Immature natural killer cell (primary cell): ENCODE measurements around the gene SHISAL1. TPM values are rescaled to one million over a fixed set of nuclear protein-coding genes. Genes with fewer than 3 reads are reported as not detected.

Experiments
- DNase-seq, 3 donors: peaks; one replicate each; pipeline ENCODE4 v3.0.0; 2022; ENCODE audit warnings: mixed read lengths in 1 of 3
- H3K27ac Mint-ChIP-seq, 6 donors: one replicate each; pipeline ENCODE4 v1.8.0; 2020; ENCODE audit warnings: mixed read lengths in 6 of 6, mild to moderate bottlenecking in 5 of 6, inconsistent platforms in 4 of 6, moderate library complexity in 3 of 6
- H3K27me3 Mint-ChIP-seq, 3 donors: one replicate each; pipeline ENCODE4 v1.8.0; 2020 to 2021; ENCODE audit warnings: low read depth in 3 of 3, mild to moderate bottlenecking in 3 of 3, mixed read lengths in 3 of 3, moderate library complexity in 3 of 3, inconsistent platforms in 1 of 3
- H3K36me3 Mint-ChIP-seq, 3 donors: one replicate each; pipeline ENCODE4 v1.8.0; 2020; ENCODE audit warnings: mixed read lengths in 3 of 3, inconsistent platforms in 2 of 3, mild to moderate bottlenecking in 2 of 3
- H3K4me1 Mint-ChIP-seq, 2 donors: one replicate each; pipeline ENCODE4 v1.8.0; 2020; ENCODE audit warnings: inconsistent platforms in 2 of 2, mild to moderate bottlenecking in 2 of 2, mixed read lengths in 2 of 2, moderate library complexity in 1 of 2
- H3K4me3 Mint-ChIP-seq, 5 donors: one replicate each; pipeline ENCODE4 v1.8.0; 2020; ENCODE audit warnings: mild to moderate bottlenecking in 5 of 5, mixed read lengths in 5 of 5, inconsistent platforms in 3 of 5, moderate library complexity in 3 of 5
- H3K9me3 Mint-ChIP-seq, 6 donors: one replicate each; pipeline ENCODE4 v1.8.0; 2020; ENCODE audit warnings: mild to moderate bottlenecking in 6 of 6, mixed read lengths in 6 of 6, inconsistent platforms in 4 of 6, moderate library complexity in 3 of 6
- polyA plus RNA-seq, 3 donors: library from polyadenylated mRNA; unstranded; fragments of 300-500 nt; fragmentation: Illumina TruSeq; gene quantifications; one replicate each; pipeline ENCODE4 v1.2.3, GENCODE V29; 2021

Gene SHISAL1
- polyA plus RNA-seq, 3 donors from 2014 or later, result not detected

DNA sequence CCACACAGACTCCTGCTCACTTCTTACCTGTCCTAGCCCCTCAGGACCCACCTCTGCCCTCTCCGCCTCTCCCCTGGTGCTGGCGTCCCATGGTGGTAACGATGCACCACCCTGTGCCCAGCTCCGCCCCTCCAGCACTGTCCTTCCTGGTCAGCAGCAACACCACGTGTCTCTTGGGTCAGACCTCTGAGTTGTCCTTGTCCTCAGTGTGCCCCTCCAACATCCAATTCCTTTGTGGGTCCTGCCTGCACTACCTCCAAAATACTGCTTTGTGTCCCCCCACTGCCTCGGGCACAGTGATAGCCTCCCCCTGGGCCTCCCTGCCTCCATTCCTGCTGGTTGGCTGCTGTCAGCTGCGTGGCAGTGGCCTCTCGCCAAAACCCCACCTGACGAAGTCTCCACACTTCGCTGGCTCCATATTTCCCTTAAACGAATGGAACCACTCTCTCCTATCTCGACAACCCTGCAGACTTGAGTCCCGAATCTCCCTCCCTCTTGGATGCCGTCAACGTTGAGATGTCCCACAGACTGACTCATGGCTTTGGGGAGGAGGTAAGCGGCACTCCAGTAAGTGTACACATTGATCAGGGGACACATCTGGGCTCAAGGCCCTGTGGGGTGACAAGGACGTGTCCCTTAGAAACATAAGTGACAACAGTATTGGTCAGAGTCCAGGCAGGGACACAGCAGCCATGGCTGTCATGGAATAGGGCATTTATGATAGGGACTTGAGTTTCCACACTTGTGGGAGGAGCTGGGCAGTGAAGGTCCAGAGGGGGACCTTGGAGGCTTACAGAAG lies 42.8 kb downstream of the SHISAL1 start:
- Mint-ChIP-seq H3K27ac (no peak overlapping the region), H3K27me3 (peaks cover 0 to 2% (median 0%) of the 10 kb centered on the region in 3 donors), H3K36me3 (no peaks in the 10 kb centered on the region), H3K9me3 (no peaks in the 10 kb centered on the region), H3K4me1 (no peaks in the 10 kb centered on the region), H3K4me3 (no peak overlapping the region)
- DNase-seq, result no peak

GRCh38 chr22:44269117-44269498 lies 43.6 kb downstream of the SHISAL1 start:
- no peak for DNase-seq
- Mint-ChIP-seq H3K4me3 (no peak overlapping the region), H3K4me1 (no peaks in the 10 kb centered on the region), H3K36me3 (no peaks in the 10 kb centered on the region), H3K9me3 (no peaks in the 10 kb centered on the region), H3K27me3 (peaks cover 0 to 2% (median 0%) of the 10 kb centered on the region in 3 donors), H3K27ac (no peak overlapping the region)

DNA sequence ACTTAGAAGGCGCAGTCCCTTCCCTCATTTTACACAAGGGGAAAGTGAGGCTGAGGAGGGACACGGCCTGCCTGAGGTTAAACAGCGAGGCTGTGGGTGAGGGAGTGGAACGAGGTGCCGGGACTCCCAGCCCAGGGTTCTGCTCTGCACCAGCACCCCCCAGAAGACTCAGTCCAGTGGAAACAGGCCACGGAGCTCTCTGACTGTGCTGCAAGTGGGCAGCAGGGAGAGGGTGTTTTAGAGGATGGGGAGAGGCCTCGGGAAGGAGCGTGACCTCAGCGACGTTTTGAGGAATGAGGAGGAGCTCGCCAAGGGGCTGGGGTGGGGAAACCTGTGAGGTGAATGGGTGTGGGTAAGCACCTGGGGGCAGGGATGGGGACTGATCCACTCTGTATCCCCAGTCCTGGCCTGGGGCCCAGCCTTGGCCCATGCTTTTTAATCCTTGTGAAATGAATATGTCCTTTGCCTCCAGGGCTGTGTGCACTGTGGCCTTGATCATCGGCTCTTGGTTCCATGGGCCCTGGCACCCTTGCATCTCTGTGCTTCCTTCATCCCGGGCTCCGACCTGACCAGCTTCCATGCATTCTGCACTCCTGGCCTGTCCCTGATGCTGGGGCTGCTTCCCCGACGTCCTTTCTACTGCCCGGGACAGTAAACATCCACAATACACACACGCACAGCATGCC lies 44.2 kb downstream of the SHISAL1 start:
- H3K27me3 Mint-ChIP-seq, result peaks cover 0 to 2% (median 0%) of the 10 kb centered on the region in 3 donors
- no peaks in the 10 kb centered on the region for H3K9me3 Mint-ChIP-seq
- DNase-seq, result no peak
- no peak overlapping the region for H3K4me3 Mint-ChIP-seq
- no peaks in the 10 kb centered on the region for H3K36me3 Mint-ChIP-seq
- H3K27ac Mint-ChIP-seq, result no peak overlapping the region
- H3K4me1 Mint-ChIP-seq, result no peaks in the 10 kb centered on the region

GRCh38 chr22:44267856-44268255 lies 44.9 kb downstream of the SHISAL1 start:
- H3K36me3 Mint-ChIP-seq, result no peaks in the 10 kb centered on the region
- no peak overlapping the region for H3K4me3 Mint-ChIP-seq
- H3K9me3 Mint-ChIP-seq, result no peaks in the 10 kb centered on the region
- H3K4me1 Mint-ChIP-seq, result no peaks in the 10 kb centered on the region
- H3K27me3 Mint-ChIP-seq, result peaks cover 0 to 2% (median 0%) of the 10 kb centered on the region in 3 donors
- no peak for DNase-seq
- H3K27ac Mint-ChIP-seq, result no peak overlapping the region

- no peaks in the 10 kb centered on the region for H3K36me3 Mint-ChIP-seq
- H3K9me3 Mint-ChIP-seq, result no peaks in the 10 kb centered on the region
- no peak for DNase-seq
- no peak overlapping the region for H3K27ac Mint-ChIP-seq
- H3K27me3 Mint-ChIP-seq, result peaks cover 0 to 2% (median 0%) of the 10 kb centered on the region in 3 donors
- H3K4me3 Mint-ChIP-seq, result no peak overlapping the region
- no peaks in the 10 kb centered on the region for H3K4me1 Mint-ChIP-seq
These were observed 45.7 kb downstream of the SHISAL1 start for GRCh38 chr22:44266796-44267760.

- no peak for DNase-seq
- Mint-ChIP-seq H3K36me3 (no peaks in the 10 kb centered on the region), H3K4me1 (no peaks in the 10 kb centered on the region), H3K4me3 (no peak overlapping the region), H3K9me3 (no peaks in the 10 kb centered on the region), H3K27ac (no peak overlapping the region), H3K27me3 (peaks cover 0 to 2% (median 0%) of the 10 kb centered on the region in 3 donors)
These were observed 49.2 kb downstream of the SHISAL1 start for GRCh38 chr22:44263547-44263946.

- Mint-ChIP-seq H3K36me3 (no peaks in the 10 kb centered on the region), H3K9me3 (no peaks in the 10 kb centered on the region), H3K27ac (no peak overlapping the region), H3K4me1 (no peaks in the 10 kb centered on the region), H3K27me3 (peaks cover 0 to 3% (median 2%) of the 10 kb centered on the region in 3 donors), H3K4me3 (no peak overlapping the region)
- DNase-seq, result no peak
These were observed 50.7 kb downstream of the SHISAL1 start for GRCh38 chr22:44261861-44262595.

GRCh38 chr22:44261164-44261860 lies 51.4 kb downstream of the SHISAL1 start:
- H3K27me3 Mint-ChIP-seq, result peaks cover 0 to 3% (median 2%) of the 10 kb centered on the region in 3 donors
- no peak overlapping the region for H3K4me3 Mint-ChIP-seq
- H3K9me3 Mint-ChIP-seq, result no peaks in the 10 kb centered on the region
- no peak for DNase-seq
- no peaks in the 10 kb centered on the region for H3K4me1 Mint-ChIP-seq
- no peaks in the 10 kb centered on the region for H3K36me3 Mint-ChIP-seq
- H3K27ac Mint-ChIP-seq, result no peak overlapping the region

- no peaks in the 10 kb centered on the region for H3K4me1 Mint-ChIP-seq
- no peak for DNase-seq
- no peak overlapping the region for H3K4me3 Mint-ChIP-seq
- H3K9me3 Mint-ChIP-seq, result no peaks in the 10 kb centered on the region
- H3K36me3 Mint-ChIP-seq, result no peaks in the 10 kb centered on the region
- H3K27me3 Mint-ChIP-seq, result peaks cover 2 to 5% (median 2%) of the 10 kb centered on the region in 3 donors
- H3K27ac Mint-ChIP-seq, result no peak overlapping the region
These were observed 52.3 kb downstream of the SHISAL1 start for GRCh38 chr22:44260216-44261035.

GRCh38 chr22:44259366-44260215 lies 53.2 kb downstream of the SHISAL1 start:
- no peak for DNase-seq
- no peaks in the 10 kb centered on the region for H3K4me1 Mint-ChIP-seq
- no peak overlapping the region for H3K4me3 Mint-ChIP-seq
- H3K27me3 Mint-ChIP-seq, result peaks cover 2 to 5% (median 5%) of the 10 kb centered on the region in 3 donors
- H3K36me3 Mint-ChIP-seq, result no peaks in the 10 kb centered on the region
- H3K9me3 Mint-ChIP-seq, result no peaks in the 10 kb centered on the region
- no peak overlapping the region for H3K27ac Mint-ChIP-seq

GRCh38 chr22:44256556-44257485 lies 55.9 kb downstream of the SHISAL1 start:
- Mint-ChIP-seq H3K9me3 (no peaks in the 10 kb centered on the region), H3K27me3 (peaks cover 5 to 10% (median 10%) of the 10 kb centered on the region in 3 donors), H3K36me3 (no peaks in the 10 kb centered on the region), H3K4me1 (no peaks in the 10 kb centered on the region), H3K4me3 (no peak overlapping the region), H3K27ac (no peak overlapping the region)
- no peak for DNase-seq
